Astrocyte (in vitro differentiated cells and primary cell): ENCODE measurements around the gene NXPE4.

Source experiments
- EZH2 ChIP-seq: IDR thresholded peaks from 2 replicates; pipeline ENCODE4 v1.6.1; 2012; ENCODE audit warnings: mild to moderate bottlenecking, low read length, inconsistent platforms; ENCODE audit not compliant: insufficient read depth
- TF ChIP-seq, protein P1 (sequence below): IDR thresholded peaks from 2 replicates; pipeline ENCODE4 v1.5.1; 2011; ENCODE audit warnings: low read depth, mild to moderate bottlenecking, inconsistent platforms, low read length, moderate library complexity; ENCODE audit not compliant: insufficient read depth

GRCh38 chr11:114522818-114523217 is 72.8 kb downstream of the NXPE4 start:
- TF ChIP-seq, protein P1, sequence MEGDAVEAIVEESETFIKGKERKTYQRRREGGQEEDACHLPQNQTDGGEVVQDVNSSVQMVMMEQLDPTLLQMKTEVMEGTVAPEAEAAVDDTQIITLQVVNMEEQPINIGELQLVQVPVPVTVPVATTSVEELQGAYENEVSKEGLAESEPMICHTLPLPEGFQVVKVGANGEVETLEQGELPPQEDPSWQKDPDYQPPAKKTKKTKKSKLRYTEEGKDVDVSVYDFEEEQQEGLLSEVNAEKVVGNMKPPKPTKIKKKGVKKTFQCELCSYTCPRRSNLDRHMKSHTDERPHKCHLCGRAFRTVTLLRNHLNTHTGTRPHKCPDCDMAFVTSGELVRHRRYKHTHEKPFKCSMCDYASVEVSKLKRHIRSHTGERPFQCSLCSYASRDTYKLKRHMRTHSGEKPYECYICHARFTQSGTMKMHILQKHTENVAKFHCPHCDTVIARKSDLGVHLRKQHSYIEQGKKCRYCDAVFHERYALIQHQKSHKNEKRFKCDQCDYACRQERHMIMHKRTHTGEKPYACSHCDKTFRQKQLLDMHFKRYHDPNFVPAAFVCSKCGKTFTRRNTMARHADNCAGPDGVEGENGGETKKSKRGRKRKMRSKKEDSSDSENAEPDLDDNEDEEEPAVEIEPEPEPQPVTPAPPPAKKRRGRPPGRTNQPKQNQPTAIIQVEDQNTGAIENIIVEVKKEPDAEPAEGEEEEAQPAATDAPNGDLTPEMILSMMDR: no peak
- no peak for TF ChIP-seq EZH2
